ENCODE results near the gene EPYC. TPM values are rescaled to one million over a fixed set of nuclear protein-coding genes. Genes with fewer than 3 reads are reported as not detected.

EPYC gene
- total and polyA plus RNA-seq, 2 experiments from 2014 or later = not detected

DNA sequence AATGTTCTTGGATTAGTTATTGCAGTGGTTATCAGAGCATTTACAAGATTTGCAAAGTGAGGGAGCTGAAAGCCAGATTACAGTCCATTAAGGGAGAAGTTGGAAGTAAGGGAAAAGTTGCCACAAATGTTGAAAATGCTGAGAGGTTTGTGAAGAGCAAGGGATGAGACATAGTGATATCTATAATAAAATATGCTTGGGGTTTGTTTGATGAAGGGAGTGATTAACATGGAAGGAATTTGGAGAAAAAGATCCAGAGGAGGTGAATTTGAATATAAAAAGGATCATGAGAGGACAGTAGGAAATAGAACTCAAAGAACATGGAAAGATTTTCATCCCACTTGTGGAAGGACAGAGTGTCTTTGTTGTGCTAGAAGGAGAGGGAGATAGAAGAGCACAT, 30.5 kb downstream of the EPYC start:
- DNase-seq (ENCODE audit: low read depth in 1 of 2, low spot score in 1 of 2) = no peak
- Histone ChIP-seq H3K27me3 (no peaks in the 10 kb centered on the region), H3K9me3 (ENCODE audit: low read depth) (no peaks in the 10 kb centered on the region), H3K27ac (no peak overlapping the region), H3K4me3 (no peak overlapping the region), H3K4me1 (ENCODE audit: low read depth) (no peaks in the 10 kb centered on the region), H3K36me3 (no peaks in the 10 kb centered on the region)
- TF ChIP-seq, protein P1, sequence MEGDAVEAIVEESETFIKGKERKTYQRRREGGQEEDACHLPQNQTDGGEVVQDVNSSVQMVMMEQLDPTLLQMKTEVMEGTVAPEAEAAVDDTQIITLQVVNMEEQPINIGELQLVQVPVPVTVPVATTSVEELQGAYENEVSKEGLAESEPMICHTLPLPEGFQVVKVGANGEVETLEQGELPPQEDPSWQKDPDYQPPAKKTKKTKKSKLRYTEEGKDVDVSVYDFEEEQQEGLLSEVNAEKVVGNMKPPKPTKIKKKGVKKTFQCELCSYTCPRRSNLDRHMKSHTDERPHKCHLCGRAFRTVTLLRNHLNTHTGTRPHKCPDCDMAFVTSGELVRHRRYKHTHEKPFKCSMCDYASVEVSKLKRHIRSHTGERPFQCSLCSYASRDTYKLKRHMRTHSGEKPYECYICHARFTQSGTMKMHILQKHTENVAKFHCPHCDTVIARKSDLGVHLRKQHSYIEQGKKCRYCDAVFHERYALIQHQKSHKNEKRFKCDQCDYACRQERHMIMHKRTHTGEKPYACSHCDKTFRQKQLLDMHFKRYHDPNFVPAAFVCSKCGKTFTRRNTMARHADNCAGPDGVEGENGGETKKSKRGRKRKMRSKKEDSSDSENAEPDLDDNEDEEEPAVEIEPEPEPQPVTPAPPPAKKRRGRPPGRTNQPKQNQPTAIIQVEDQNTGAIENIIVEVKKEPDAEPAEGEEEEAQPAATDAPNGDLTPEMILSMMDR (IDR thresholded peaks at IDR 0.05; ENCODE audit: low read depth, low read length) = no peak

DNA sequence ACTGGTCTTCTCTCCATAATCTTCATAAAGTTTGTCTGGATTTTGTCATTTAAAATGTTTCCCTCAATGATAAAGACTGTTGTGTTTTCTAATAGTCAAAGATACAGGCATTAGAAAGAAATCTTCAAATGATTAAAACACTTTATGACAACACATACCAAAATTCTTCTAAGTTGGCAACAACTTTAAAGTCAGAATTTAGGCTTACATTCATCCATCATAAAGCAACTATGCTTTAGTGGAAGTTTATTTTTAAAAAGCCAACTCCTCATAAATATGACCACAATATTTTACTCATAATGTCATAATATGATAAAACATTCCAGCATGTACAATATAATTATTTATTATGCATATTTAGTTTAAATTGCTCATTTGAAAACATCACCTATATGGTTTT, 32.5 kb downstream of the EPYC start:
- Histone ChIP-seq H3K4me3 (no peak overlapping the region), H3K36me3 (no peaks in the 10 kb centered on the region), H3K27me3 (no peaks in the 10 kb centered on the region), H3K9me3 (ENCODE audit: low read depth) (no peaks in the 10 kb centered on the region), H3K4me1 (ENCODE audit: low read depth) (no peaks in the 10 kb centered on the region), H3K27ac (no peak overlapping the region)
- TF ChIP-seq, protein P1 (IDR thresholded peaks at IDR 0.05; ENCODE audit: low read depth, low read length) = no peak
- DNase-seq (ENCODE audit: low read depth in 1 of 2, low spot score in 1 of 2) = no peak

DNA sequence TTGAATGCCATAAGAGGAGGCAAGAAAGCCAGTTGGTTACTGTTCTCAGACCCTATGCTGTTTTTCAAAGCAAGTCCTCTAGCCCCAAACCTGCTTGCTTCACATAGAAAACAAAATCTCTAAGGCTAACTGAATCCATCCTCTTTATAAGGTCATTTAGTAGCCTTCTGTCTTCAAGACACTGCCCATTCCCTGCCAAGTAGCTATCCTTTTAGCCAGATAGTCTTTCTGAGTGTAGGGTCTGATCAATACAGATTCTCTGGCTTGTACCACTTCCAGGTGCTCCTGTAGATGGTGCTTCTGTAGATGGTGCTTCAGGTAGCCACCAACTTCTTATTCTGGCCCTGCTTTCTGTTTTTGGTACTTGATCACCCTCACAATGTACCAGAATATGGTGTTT, 33.9 kb downstream of the EPYC start:
- no peaks in the 10 kb centered on the region for H3K9me3 ChIP-seq (ENCODE audit: low read depth)
- H3K4me3 ChIP-seq = no peak overlapping the region
- H3K4me1 ChIP-seq (ENCODE audit: low read depth) = no peaks in the 10 kb centered on the region
- no peak for DNase-seq (ENCODE audit: low read depth in 1 of 2, low spot score in 1 of 2)
- H3K27ac ChIP-seq = no peak overlapping the region
- H3K27me3 ChIP-seq = no peaks in the 10 kb centered on the region
- TF ChIP-seq, protein P1 (IDR thresholded peaks at IDR 0.05; ENCODE audit: low read depth, low read length) = no peak
- H3K36me3 ChIP-seq = no peaks in the 10 kb centered on the region

DNA sequence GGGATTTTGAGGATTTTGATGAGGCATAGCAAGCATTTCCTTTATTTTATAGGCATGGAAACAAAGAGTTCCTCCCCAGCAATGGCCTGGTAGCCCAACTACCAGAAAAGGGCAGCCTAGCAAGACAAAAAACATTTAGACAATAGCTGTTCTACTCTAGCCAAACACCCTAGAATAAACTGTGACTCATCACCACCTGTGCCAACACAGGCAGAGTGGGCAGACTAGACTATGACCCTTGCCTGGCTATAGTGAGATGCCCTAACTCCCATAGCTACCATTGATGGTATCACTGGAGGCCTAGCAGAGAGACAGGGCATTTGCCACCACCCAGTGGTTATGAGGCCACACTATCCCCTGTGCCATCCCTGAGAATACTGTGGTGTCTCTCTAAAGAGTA, 34.3 kb downstream of the EPYC start:
- DNase-seq (ENCODE audit: low read depth in 1 of 2, low spot score in 1 of 2) = no peak
- Histone ChIP-seq H3K4me3 (no peak overlapping the region), H3K36me3 (no peaks in the 10 kb centered on the region), H3K4me1 (ENCODE audit: low read depth) (no peaks in the 10 kb centered on the region), H3K27me3 (no peaks in the 10 kb centered on the region), H3K27ac (no peak overlapping the region), H3K9me3 (ENCODE audit: low read depth) (no peaks in the 10 kb centered on the region)
- TF ChIP-seq, protein P1 (IDR thresholded peaks at IDR 0.05; ENCODE audit: low read depth, low read length) = no peak

DNA sequence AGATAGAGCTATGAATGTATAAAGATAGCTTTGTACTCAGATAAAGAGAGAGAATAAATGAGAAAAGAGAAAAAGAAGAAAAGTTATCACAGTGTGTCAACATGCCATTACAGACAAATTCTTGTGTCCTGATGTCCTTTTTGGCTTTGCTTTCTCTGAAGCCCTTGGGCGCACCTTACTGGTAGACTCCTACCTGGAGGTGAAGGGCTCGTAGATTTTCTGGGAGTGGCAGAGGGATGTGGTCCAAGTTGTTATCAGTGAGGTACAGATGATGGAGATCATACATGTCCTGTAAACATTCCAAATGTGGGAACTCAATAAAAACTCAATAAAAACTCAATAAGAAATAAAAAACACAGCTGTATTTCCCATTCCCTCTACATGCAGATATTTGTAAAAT, 34.9 kb downstream of the EPYC start:
- H3K27me3 ChIP-seq = no peaks in the 10 kb centered on the region
- no peaks in the 10 kb centered on the region for H3K36me3 ChIP-seq
- no peaks in the 10 kb centered on the region for H3K9me3 ChIP-seq (ENCODE audit: low read depth)
- TF ChIP-seq, protein P1 (IDR thresholded peaks at IDR 0.05; ENCODE audit: low read depth, low read length) = no peak
- no peak for DNase-seq (ENCODE audit: low read depth in 1 of 2, low spot score in 1 of 2)
- no peaks in the 10 kb centered on the region for H3K4me1 ChIP-seq (ENCODE audit: low read depth)
- no peak overlapping the region for H3K27ac ChIP-seq
- H3K4me3 ChIP-seq = no peak overlapping the region

DNA sequence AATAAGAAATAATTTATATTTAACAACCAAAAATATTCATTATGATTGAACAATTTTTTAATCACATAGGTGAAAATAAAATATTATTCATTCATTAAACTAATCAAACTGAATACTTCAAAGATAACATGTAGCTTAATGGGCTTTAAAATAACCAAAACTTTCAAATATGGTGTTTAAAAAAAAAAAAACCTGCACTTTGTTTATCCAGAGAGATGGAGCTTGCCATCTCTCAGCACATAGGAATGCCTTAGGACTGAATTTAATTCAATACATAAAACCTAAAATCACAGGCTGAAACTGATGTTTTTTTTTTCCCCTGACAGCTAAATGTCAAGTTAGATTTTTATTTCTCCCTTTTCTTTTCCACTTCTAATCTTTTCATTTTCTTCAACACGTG, 35.4 kb downstream of the EPYC start:
- Histone ChIP-seq H3K27ac (no peak overlapping the region), H3K4me1 (ENCODE audit: low read depth) (no peaks in the 10 kb centered on the region), H3K9me3 (ENCODE audit: low read depth) (no peaks in the 10 kb centered on the region), H3K4me3 (no peak overlapping the region), H3K36me3 (no peaks in the 10 kb centered on the region), H3K27me3 (no peaks in the 10 kb centered on the region)
- DNase-seq (ENCODE audit: low read depth in 1 of 2, low spot score in 1 of 2) = no peak
- TF ChIP-seq, protein P1 (IDR thresholded peaks at IDR 0.05; ENCODE audit: low read depth, low read length) = no peak

Data from cardiac muscle cell (in vitro differentiated cells and primary cell).